ENCODE data around the gene SARNP.
"Not testable (repeated sequence)": the region's sequence is repeated elsewhere in the genome, so short reads cannot be mapped to it uniquely, and the experiment has no call there.

Gene SARNP

GRCh38 chr12:55839345-55840140, 22.0 kb upstream of the SARNP start:
- Histone ChIP-seq H3K4me2 (ENCODE audit: low read length) (no peak overlapping the region), H3K4me1 (ENCODE audit: low read length) (no peaks in the 10 kb centered on the region), H4K20me1 (ENCODE audit: insufficient read depth, low read length) (no peaks in the 10 kb centered on the region), H3K27me3 (ENCODE audit: low read depth, low read length) (no peaks in the 10 kb centered on the region), H2AFZ (ENCODE audit: low read depth, low read length) (no peak overlapping the region), H3K9me3 (ENCODE audit: insufficient read depth, low read length) (no peaks in the 10 kb centered on the region), H3K79me2 (ENCODE audit: low read length) (no peaks in the 10 kb centered on the region), H3K9ac (ENCODE audit: low read length) (no peak overlapping the region), H3K36me3 (replicated peaks; ENCODE audit: low read depth, low read length) (no peaks in the 10 kb centered on the region), H3K27ac (ENCODE audit: low read length) (no peak overlapping the region), H3K4me3 (ENCODE audit: low read length) (no peak overlapping the region)
- TF ChIP-seq, protein P1, sequence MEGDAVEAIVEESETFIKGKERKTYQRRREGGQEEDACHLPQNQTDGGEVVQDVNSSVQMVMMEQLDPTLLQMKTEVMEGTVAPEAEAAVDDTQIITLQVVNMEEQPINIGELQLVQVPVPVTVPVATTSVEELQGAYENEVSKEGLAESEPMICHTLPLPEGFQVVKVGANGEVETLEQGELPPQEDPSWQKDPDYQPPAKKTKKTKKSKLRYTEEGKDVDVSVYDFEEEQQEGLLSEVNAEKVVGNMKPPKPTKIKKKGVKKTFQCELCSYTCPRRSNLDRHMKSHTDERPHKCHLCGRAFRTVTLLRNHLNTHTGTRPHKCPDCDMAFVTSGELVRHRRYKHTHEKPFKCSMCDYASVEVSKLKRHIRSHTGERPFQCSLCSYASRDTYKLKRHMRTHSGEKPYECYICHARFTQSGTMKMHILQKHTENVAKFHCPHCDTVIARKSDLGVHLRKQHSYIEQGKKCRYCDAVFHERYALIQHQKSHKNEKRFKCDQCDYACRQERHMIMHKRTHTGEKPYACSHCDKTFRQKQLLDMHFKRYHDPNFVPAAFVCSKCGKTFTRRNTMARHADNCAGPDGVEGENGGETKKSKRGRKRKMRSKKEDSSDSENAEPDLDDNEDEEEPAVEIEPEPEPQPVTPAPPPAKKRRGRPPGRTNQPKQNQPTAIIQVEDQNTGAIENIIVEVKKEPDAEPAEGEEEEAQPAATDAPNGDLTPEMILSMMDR (IDR thresholded peaks at IDR 0.05; ENCODE audit: low read depth, low read length): no peak
- TF ChIP-seq EZH2phosphoT487 (IDR thresholded peaks at IDR 0.05; ENCODE audit: low read depth): no peak

- no peak overlapping the region for H2AFZ ChIP-seq (ENCODE audit: low read depth, low read length)
- H3K9ac ChIP-seq (ENCODE audit: low read length): no peak overlapping the region
- no peaks in the 10 kb centered on the region for H3K27me3 ChIP-seq (ENCODE audit: low read depth, low read length)
- no peaks in the 10 kb centered on the region for H3K79me2 ChIP-seq (ENCODE audit: low read length)
- no peaks in the 10 kb centered on the region for H3K9me3 ChIP-seq (ENCODE audit: insufficient read depth, low read length)
- TF ChIP-seq EZH2phosphoT487 (IDR thresholded peaks at IDR 0.05; ENCODE audit: low read depth): no peak
- TF ChIP-seq, protein P1 (IDR thresholded peaks at IDR 0.05; ENCODE audit: low read depth, low read length): no peak
- H3K27ac ChIP-seq (ENCODE audit: low read length): no peak overlapping the region
- no peaks in the 10 kb centered on the region for H3K4me1 ChIP-seq (ENCODE audit: low read length)
- H3K4me3 ChIP-seq (ENCODE audit: low read length): no peak overlapping the region
- no peaks in the 10 kb centered on the region for H3K36me3 ChIP-seq (replicated peaks; ENCODE audit: low read depth, low read length)
- H4K20me1 ChIP-seq (ENCODE audit: insufficient read depth, low read length): no peaks in the 10 kb centered on the region
- no peak overlapping the region for H3K4me2 ChIP-seq (ENCODE audit: low read length)
Observed at GRCh38 chr12:55838361-55838760, 20.8 kb upstream of the SARNP start.

- not testable (repeated sequence) for H2AFZ ChIP-seq (ENCODE audit: low read depth, low read length); H3K27me3 ChIP-seq (ENCODE audit: low read depth, low read length); H3K4me2 ChIP-seq (ENCODE audit: low read length); H3K9me3 ChIP-seq (ENCODE audit: insufficient read depth, low read length); H4K20me1 ChIP-seq (ENCODE audit: insufficient read depth, low read length); H3K9ac ChIP-seq (ENCODE audit: low read length); H3K27ac ChIP-seq (ENCODE audit: low read length); H3K4me3 ChIP-seq (ENCODE audit: low read length); H3K36me3 ChIP-seq (replicated peaks; ENCODE audit: low read depth, low read length); H3K4me1 ChIP-seq (ENCODE audit: low read length)
- peaks cover 12% of the 10 kb centered on the region; the same call in 1 of the 2 replicates for H3K79me2 ChIP-seq (ENCODE audit: low read length)
Observed at GRCh38 chr12:55834400-55834799, 16.9 kb upstream of the SARNP start.

DNA sequence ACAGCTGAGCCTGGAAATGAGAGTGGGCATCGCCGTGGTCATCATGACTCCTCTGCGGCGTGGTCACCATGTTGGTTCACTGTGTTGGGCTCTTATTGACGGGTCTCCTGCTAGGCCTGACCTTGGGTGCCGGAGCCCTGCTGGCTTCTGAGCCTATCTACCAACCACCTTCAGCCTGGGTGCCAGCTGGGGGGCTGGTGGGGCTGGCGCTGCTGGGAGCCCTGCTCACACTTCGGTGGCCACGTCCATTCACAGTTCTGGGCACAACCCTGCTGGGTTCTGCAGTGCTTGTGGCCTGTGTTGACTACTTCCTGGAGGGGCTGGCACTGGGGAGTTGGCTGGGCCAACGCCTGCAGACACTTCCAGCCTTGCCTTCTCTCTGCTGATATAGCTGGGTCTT, 15.5 kb upstream of the SARNP start:
- H3K9me3 ChIP-seq (ENCODE audit: insufficient read depth, low read length): no peaks in the 10 kb centered on the region
- H3K27me3 ChIP-seq (ENCODE audit: low read depth, low read length): no peaks in the 10 kb centered on the region
- H3K4me3 ChIP-seq (ENCODE audit: low read length): no peak overlapping the region
- peaks cover 16% of the 10 kb centered on the region for H3K4me1 ChIP-seq (ENCODE audit: low read length)
- H3K9ac ChIP-seq (ENCODE audit: low read length): no peak overlapping the region
- H3K36me3 ChIP-seq (replicated peaks; ENCODE audit: low read depth, low read length): peaks cover 4% of the 10 kb centered on the region
- peaks cover 23% of the 10 kb centered on the region for H3K79me2 ChIP-seq (ENCODE audit: low read length)
- no peak overlapping the region for H2AFZ ChIP-seq (ENCODE audit: low read depth, low read length)
- TF ChIP-seq, protein P1 (IDR thresholded peaks at IDR 0.05; ENCODE audit: low read depth, low read length): no peak
- no peak for TF ChIP-seq EZH2phosphoT487 (IDR thresholded peaks at IDR 0.05; ENCODE audit: low read depth)
- H3K4me2 ChIP-seq (ENCODE audit: low read length): no peak overlapping the region
- H3K27ac ChIP-seq (ENCODE audit: low read length): no peak overlapping the region
- H4K20me1 ChIP-seq (ENCODE audit: insufficient read depth, low read length): no peaks in the 10 kb centered on the region
